HepG2 (cell line): Measurements from ENCODE around the gene TRMT1. TPM values are rescaled to one million over a fixed set of nuclear protein-coding genes. Genes with fewer than 3 reads are reported as not detected.

Experiments
- AGO2 ChIP-seq: fragments of 200-400 bp; formaldehyde crosslinking; optimal IDR thresholded peaks from 2 replicates; pipeline ENCODE3; 2017; ENCODE audit warnings: mild to moderate bottlenecking, low read depth, low read length, moderate library complexity
- ATAD3A ChIP-seq: sonication (generic); formaldehyde crosslinking; IDR thresholded peaks from 2 replicates; pipeline ENCODE4 v1.4.0; 2020; ENCODE audit warnings: missing genetic modification reagents
- CBX2 ChIP-seq, 2 experiments: fragments of 200-600 bp in 1 of 2; sonication (generic); formaldehyde crosslinking in 1 of 2; IDR thresholded peaks; 2 replicates each; pipeline versions ENCODE4 v1.7.0 to v1.8.1; 2018 to 2022; ENCODE audit warnings: low read depth in 2 of 2, low read length in 1 of 2, mild to moderate bottlenecking in 1 of 2, missing genetic modification reagents in 1 of 2
- DZIP1 ChIP-seq: sonication (generic); formaldehyde crosslinking; IDR thresholded peaks from 2 replicates; pipeline ENCODE4 v1.5.0; 2020; ENCODE audit warnings: mild to moderate bottlenecking, missing genetic modification reagents
- FOXJ3 ChIP-seq: sonication (generic); formaldehyde crosslinking; IDR thresholded peaks from 2 replicates; pipeline ENCODE4 v1.4.0; 2020; ENCODE audit warnings: missing genetic modification reagents, mild to moderate bottlenecking, borderline replicate concordance
- KDM5A ChIP-seq: fragments of 200-600 bp; sonication (generic); IDR thresholded peaks from 2 replicates; pipeline ENCODE4 v1.7.0; 2018; ENCODE audit warnings: antibody characterized with exemption, mild to moderate bottlenecking, low read length, borderline replicate concordance
- RORA ChIP-seq: sonication (generic); formaldehyde crosslinking; IDR thresholded peaks from 2 replicates; pipeline ENCODE4 v1.5.0; 2020; ENCODE audit warnings: mild to moderate bottlenecking, missing genetic modification reagents, moderate library complexity
- SAP130 ChIP-seq: IDR thresholded peaks from 2 replicates; pipeline ENCODE4 v1.6.1; 2016; ENCODE audit warnings: low read depth
- SOX13 ChIP-seq, 3 experiments: fragments of 450-650 bp in 1 of 3; sonication (generic) in 1 of 3; formaldehyde crosslinking in 1 of 3; IDR thresholded peaks in 2 of 3; conservative IDR thresholded peaks in 1 of 3; 2 replicates each; pipeline versions ENCODE4 v1.5.0 to v1.6.1; 2016 to 2020; ENCODE audit warnings: antibody characterized with exemption in 1 of 3, mild to moderate bottlenecking in 1 of 3, missing compliant biosample characterization in 1 of 3, missing genetic modification reagents in 1 of 3, moderate library complexity in 1 of 3
- SPEN ChIP-seq: sonication (generic); formaldehyde crosslinking; IDR thresholded peaks from 2 replicates; pipeline ENCODE4 v1.5.1; 2020; ENCODE audit warnings: low read depth, mild to moderate bottlenecking, missing genetic modification reagents
- TAF15 ChIP-seq: fragments of 200-400 bp; formaldehyde crosslinking; IDR thresholded peaks from one replicate; pipeline ENCODE4 v1.6.1; 2018; ENCODE audit warnings: mild to moderate bottlenecking, low read depth, low read length; ENCODE audit not compliant: poor library complexity, severe bottlenecking
- TCF7L2 ChIP-seq: IDR thresholded peaks from 2 replicates; pipeline ENCODE4 v1.6.1; 2011; ENCODE audit warnings: mild to moderate bottlenecking, low read depth, low read length, moderate library complexity
- TEAD2 ChIP-seq: sonication (generic); formaldehyde crosslinking; IDR thresholded peaks from 2 replicates; pipeline ENCODE4 v1.9.0; 2021; ENCODE audit warnings: missing genetic modification reagents
- ZBTB2 ChIP-seq: sonication (generic); formaldehyde crosslinking; IDR thresholded peaks from 2 replicates; pipeline ENCODE4 v1.8.0; 2022; ENCODE audit warnings: low read depth, missing genetic modification reagents
- ZBTB3 ChIP-seq: sonication (generic); formaldehyde crosslinking; IDR thresholded peaks from 2 replicates; pipeline ENCODE4 v1.4.0; 2020; ENCODE audit warnings: low read depth, mild to moderate bottlenecking, moderate library complexity, missing genetic modification reagents, borderline replicate concordance
- ZBTB8A ChIP-seq: sonication (generic); formaldehyde crosslinking; IDR thresholded peaks from 2 replicates; pipeline ENCODE4 v1.4.0; 2020; ENCODE audit warnings: mild to moderate bottlenecking, low read depth, missing genetic modification reagents, borderline replicate concordance
- ZFP1 ChIP-seq: IDR thresholded peaks from 2 replicates; pipeline ENCODE4 v1.6.1; 2016
- ZFY ChIP-seq: sonication (generic); formaldehyde crosslinking; IDR thresholded peaks from 2 replicates; pipeline ENCODE4 v1.4.0; 2020; ENCODE audit warnings: missing genetic modification reagents
- polyA plus RNA-seq, 8 experiments: library from polyadenylated mRNA; depleted of rRNA in 3 of 8; stranded (reverse) in 7 of 8; unstranded in 1 of 8; fragments of >200 nt; fragmentation: Illumina TruSeq in 4 of 8; extraction: Trizol in 4 of 8; gene quantifications; 2 replicates each; pipeline versions ENCODE4 v1.2.1 to v1.2.3, GENCODE V29; 2011 to 2016; ENCODE audit warnings: low read depth in 4 of 8, missing spikeins in 1 of 8, mixed read lengths in 1 of 8; ENCODE audit not compliant: insufficient read depth in 1 of 8
- total RNA-seq, 5 experiments: library from RNA; depleted of rRNA; stranded (reverse); fragments of >200 nt; fragmentation: Illumina TruSeq; extraction: Trizol; gene quantifications; 2 replicates each; pipeline ENCODE4 v1.2.3, GENCODE V29; 2016; ENCODE audit warnings: low read depth in 1 of 5
- TF ChIP-seq, protein P1 (sequence below), 2 experiments: fragments of 450-650 bp in 1 of 2; sonication (generic) in 1 of 2; formaldehyde crosslinking; IDR thresholded peaks; 2 replicates each; pipeline versions ENCODE4 v1.5.0 to v1.8.0; 2020 to 2022; ENCODE audit warnings: mild to moderate bottlenecking in 1 of 2, missing genetic modification reagents in 1 of 2
- TF ChIP-seq, protein P2 (sequence below): IDR thresholded peaks from 2 replicates; pipeline ENCODE4 v1.6.1; 2016; ENCODE audit warnings: mild to moderate bottlenecking, missing biosample characterization, missing genetic modification reagents
- TF ChIP-seq, protein P3 (sequence below): IDR thresholded peaks from 2 replicates; pipeline ENCODE4 v1.6.1; 2016; ENCODE audit warnings: missing biosample characterization, missing genetic modification reagents, low read depth

Gene TRMT1
- total and polyA plus RNA-seq, 2 of the 13 experiments (the other 11 are each of a cell fraction or from before 2014, with no cell fraction given), result 35.5 to 44.1 TPM

DNA sequence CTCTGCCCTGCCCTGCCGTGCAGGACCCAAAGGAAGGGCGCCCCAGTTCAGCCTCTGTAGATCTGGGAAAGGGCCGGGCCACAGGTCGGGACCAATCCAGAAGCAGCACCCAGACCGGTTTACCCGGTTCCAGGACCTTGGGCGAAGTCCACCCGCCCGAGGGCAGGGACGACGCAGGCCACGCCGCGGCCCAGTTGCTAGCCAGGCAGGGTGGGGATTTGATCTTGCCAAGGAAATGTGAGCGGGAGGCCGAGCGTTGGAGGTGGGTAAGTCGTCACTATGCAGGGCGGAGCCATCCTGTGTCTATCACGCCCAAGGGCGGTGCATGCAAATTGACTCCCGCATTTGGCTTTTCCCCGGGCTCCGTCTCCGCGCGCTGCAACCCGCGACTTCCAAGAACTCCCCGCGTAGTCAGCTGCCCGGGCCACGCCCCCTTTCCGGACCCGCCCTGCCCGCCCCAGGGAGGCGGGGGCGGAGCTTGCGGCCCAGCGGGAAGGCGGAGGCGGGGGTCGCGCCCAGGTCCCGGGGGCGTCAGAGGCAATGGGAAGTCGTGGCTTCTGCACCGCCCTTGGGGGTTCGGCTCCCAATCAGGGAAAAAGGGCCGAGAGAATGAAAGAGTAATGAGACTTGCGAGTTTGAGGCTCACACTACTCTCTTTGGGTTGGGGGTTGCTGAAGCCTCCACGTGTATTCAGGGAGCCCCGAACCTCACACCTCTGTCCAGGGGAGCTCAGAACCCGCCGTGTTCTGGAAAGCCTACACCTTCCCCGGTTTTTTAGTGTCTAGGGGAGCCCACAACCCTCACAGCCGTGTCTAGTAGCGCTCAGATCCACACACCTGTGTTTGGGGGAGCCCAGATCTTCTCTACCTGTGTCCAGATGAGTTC, 46.4 kb upstream of the TRMT1 start (continued):
- TF ChIP-seq CBX2 (IDR thresholded peaks at IDR 0.05; ENCODE audit: low read depth, low read length), result no peak
- TF ChIP-seq CBX2 (CRISPR knock-in tag; IDR thresholded peaks at IDR 0.05; ENCODE audit: low read depth), result no peak
- TF ChIP-seq, protein P1, sequence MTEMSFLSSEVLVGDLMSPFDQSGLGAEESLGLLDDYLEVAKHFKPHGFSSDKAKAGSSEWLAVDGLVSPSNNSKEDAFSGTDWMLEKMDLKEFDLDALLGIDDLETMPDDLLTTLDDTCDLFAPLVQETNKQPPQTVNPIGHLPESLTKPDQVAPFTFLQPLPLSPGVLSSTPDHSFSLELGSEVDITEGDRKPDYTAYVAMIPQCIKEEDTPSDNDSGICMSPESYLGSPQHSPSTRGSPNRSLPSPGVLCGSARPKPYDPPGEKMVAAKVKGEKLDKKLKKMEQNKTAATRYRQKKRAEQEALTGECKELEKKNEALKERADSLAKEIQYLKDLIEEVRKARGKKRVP (CRISPR knock-in tag; IDR thresholded peaks at IDR 0.05), result no peak
- peak; percentile 22; the same call in 1 of the 2 replicates for TF ChIP-seq SOX13 (IDR thresholded peaks at IDR 0.05)
- TF ChIP-seq SOX13 (CRISPR knock-in tag; conservative IDR thresholded peaks at IDR 0.05 in 1 of 2, IDR thresholded peaks at IDR 0.05 in 1 of 2), result peak in 1 of 2 experiments; percentile 39; a peak in 1 of 4 replicates
- TF ChIP-seq ZBTB3 (CRISPR knock-in tag), result peak; percentile 50; the same call in 1 of the 2 replicates
- TF ChIP-seq TCF7L2, result no peak
- TF ChIP-seq ZFP1 (CRISPR knock-in tag), result no peak
- no peak for TF ChIP-seq RORA (CRISPR knock-in tag)
- peak; percentile 30 for TF ChIP-seq TAF15
- no peak for TF ChIP-seq KDM5A
- peak; percentile 88 for TF ChIP-seq SPEN (CRISPR knock-in tag)
- no peak for TF ChIP-seq ATAD3A (CRISPR knock-in tag)
- TF ChIP-seq, protein P2, sequence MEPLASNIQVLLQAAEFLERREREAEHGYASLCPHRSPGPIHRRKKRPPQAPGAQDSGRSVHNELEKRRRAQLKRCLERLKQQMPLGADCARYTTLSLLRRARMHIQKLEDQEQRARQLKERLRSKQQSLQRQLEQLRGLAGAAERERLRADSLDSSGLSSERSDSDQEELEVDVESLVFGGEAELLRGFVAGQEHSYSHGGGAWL (CRISPR knock-in tag), result peak; percentile 50; the same call in 1 of the 2 replicates
- no peak; the same call in 1 of the 2 replicates for TF ChIP-seq FOXJ3 (CRISPR knock-in tag)
- no peak for TF ChIP-seq TEAD2 (CRISPR knock-in tag)
- peak; percentile 65 for TF ChIP-seq AGO2
- TF ChIP-seq ZFY (CRISPR knock-in tag), result peak; percentile 90
- peak; percentile 90 for TF ChIP-seq SAP130 (CRISPR knock-in tag)
- TF ChIP-seq ZBTB2 (CRISPR knock-in tag), result no peak
- TF ChIP-seq DZIP1 (CRISPR knock-in tag), result no peak
- TF ChIP-seq, protein P3, sequence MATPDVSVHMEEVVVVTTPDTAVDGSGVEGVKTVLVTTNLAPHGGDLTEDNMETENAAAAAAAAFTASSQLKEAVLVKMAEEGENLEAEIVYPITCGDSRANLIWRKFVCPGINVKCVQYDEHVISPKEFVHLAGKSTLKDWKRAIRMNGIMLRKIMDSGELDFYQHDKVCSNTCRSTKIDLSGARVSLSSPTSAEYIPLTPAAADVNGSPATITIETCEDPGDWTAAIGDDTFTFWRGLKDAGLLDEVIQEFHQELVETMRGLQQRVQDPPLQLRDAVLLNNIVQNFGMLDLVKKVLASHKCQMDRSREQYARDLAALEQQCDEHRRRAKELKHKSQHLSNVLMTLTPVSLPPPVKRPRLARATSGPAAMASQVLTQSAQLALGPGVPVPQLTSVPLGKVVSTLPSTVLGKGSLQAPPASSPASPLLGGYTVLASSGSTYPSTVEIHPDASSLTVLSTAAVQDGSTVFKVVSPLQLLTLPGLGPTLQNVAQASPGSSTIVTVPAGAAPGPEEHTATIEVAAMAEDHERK (CRISPR knock-in tag), result no peak
- no peak for TF ChIP-seq ZBTB8A (CRISPR knock-in tag)
